Kidney tubule cell (primary cell): ENCODE results near the gene TTBK1.

Source experiments
- DNase-seq: peaks from one replicate; pipeline ENCODE4 v3.0.0-alpha.2; 2018; ENCODE audit warnings: low spot score

The TTBK1 gene

GRCh38 chr6:43242908-43243663, at the start of gene TTBK1:
TSS of gene TTBK1 (plus strand) at chr6:43243481. CDS start at chr6:43246661, 3,180 bp downstream.
- no peak for DNase-seq

- no peak for DNase-seq
Measured at GRCh38 chr6:43193929-43194328, 49.4 kb upstream of the TTBK1 start.

- DNase-seq, result no peak
Measured at GRCh38 chr6:43196337-43196736, 46.9 kb upstream of the TTBK1 start.

GRCh38 chr6:43199912-43200311, 43.4 kb upstream of the TTBK1 start:
- DNase-seq, result no peak

- no peak for DNase-seq
Measured at GRCh38 chr6:43200541-43200940, 42.7 kb upstream of the TTBK1 start.

- DNase-seq, result no peak
Measured at GRCh38 chr6:43202451-43202850, 40.8 kb upstream of the TTBK1 start.

- DNase-seq, result no peak
Measured at GRCh38 chr6:43203029-43203717, 40.1 kb upstream of the TTBK1 start.

GRCh38 chr6:43203718-43204095, 39.6 kb upstream of the TTBK1 start:
- no peak for DNase-seq

GRCh38 chr6:43204271-43205105, 38.8 kb upstream of the TTBK1 start:
- DNase-seq, result no peak

- no peak for DNase-seq
Measured at GRCh38 chr6:43205849-43206248, 37.4 kb upstream of the TTBK1 start.

GRCh38 chr6:43207286-43207685, 36.0 kb upstream of the TTBK1 start:
- no peak for DNase-seq

- DNase-seq, result peak; percentile 59
Measured at GRCh38 chr6:43211955-43212354, 31.3 kb upstream of the TTBK1 start.

- DNase-seq, result no peak
Measured at GRCh38 chr6:43213431-43213830, 29.9 kb upstream of the TTBK1 start.

GRCh38 chr6:43215066-43215465, 28.2 kb upstream of the TTBK1 start:
- no peak for DNase-seq

GRCh38 chr6:43216200-43216599, 27.1 kb upstream of the TTBK1 start:
- no peak for DNase-seq

- DNase-seq, result no peak
Measured at GRCh38 chr6:43217351-43217750, 25.9 kb upstream of the TTBK1 start.

- no peak for DNase-seq
Measured at GRCh38 chr6:43219119-43219518, 24.2 kb upstream of the TTBK1 start.

GRCh38 chr6:43219814-43220213, 23.5 kb upstream of the TTBK1 start:
- DNase-seq, result no peak

GRCh38 chr6:43220439-43220951, 22.8 kb upstream of the TTBK1 start:
- DNase-seq, result no peak

GRCh38 chr6:43221046-43221972, 22.0 kb upstream of the TTBK1 start:
- peak; percentile 31 for DNase-seq

GRCh38 chr6:43222418-43223059, 20.7 kb upstream of the TTBK1 start:
- DNase-seq, result no peak
